ENCODE measurements around the gene RPTOR. TPM values are rescaled to one million over a fixed set of nuclear protein-coding genes. Genes with fewer than 3 reads are reported as not detected.

RPTOR gene
- total and polyA plus RNA-seq, 2 donors (not counting 1 experiment from before 2014, with no cell fraction given) = 6.7 to 22.8 TPM

- Histone ChIP-seq H3K4me1 (ENCODE audit: control insufficient read depth, extremely low read depth, insufficient read depth, low read length) (no peaks in the 10 kb centered on the region), H3K27me3 (ENCODE audit: control insufficient read depth, insufficient read depth, low read length) (no peaks in the 10 kb centered on the region), H2AFZ (ENCODE audit: low read length) (no peak overlapping the region), H3K4me2 (ENCODE audit: extremely low read depth, insufficient read depth, low read length) (no peak overlapping the region), H3K27ac (ENCODE audit: insufficient read depth, low read length) (no peak overlapping the region), H3K9me3 (ENCODE audit: control insufficient read depth, insufficient read depth, low read depth, low read length) (no peaks in the 10 kb centered on the region), H4K20me1 (ENCODE audit: control insufficient read depth, extremely low read depth, insufficient read depth, low read length) (no peaks in the 10 kb centered on the region), H3K9ac (ENCODE audit: insufficient read depth, low read length) (no peak overlapping the region), H3K79me2 (ENCODE audit: control insufficient read depth, insufficient read depth, low read length) (no peaks in the 10 kb centered on the region), H3K4me3 (replicated peaks in 1 of 4; ENCODE audit: control extremely low read depth in 1 of 4, insufficient read depth in 1 of 4, low read depth in 3 of 4, low read length in 4 of 4) (no peak overlapping the region), H3K36me3 (ENCODE audit: control insufficient read depth, insufficient read depth, low read length) (peaks cover 12% of the 10 kb centered on the region)
- no peak for TF ChIP-seq EZH2 (IDR thresholded peaks at IDR 0.05; ENCODE audit: low read length, missing control alignments)
- TF ChIP-seq CTCF (conservative IDR thresholded peaks at IDR 0.05 in 1 of 2, IDR thresholded peaks at IDR 0.05 in 1 of 2; ENCODE audit: low read depth in 1 of 2, low read length in 2 of 2) = no peak
- no peak for DNase-seq (ENCODE audit: low read depth in 2 of 2)
Observed at GRCh38 chr17:80882926-80883685, 338.5 kb downstream of the RPTOR start.

- Histone ChIP-seq H3K79me2 (ENCODE audit: control insufficient read depth, insufficient read depth, low read length) (no peaks in the 10 kb centered on the region), H4K20me1 (ENCODE audit: control insufficient read depth, extremely low read depth, insufficient read depth, low read length) (no peaks in the 10 kb centered on the region), H3K27me3 (ENCODE audit: control insufficient read depth, insufficient read depth, low read length) (no peaks in the 10 kb centered on the region), H3K36me3 (ENCODE audit: control insufficient read depth, insufficient read depth, low read length) (peaks cover 12% of the 10 kb centered on the region), H3K4me2 (ENCODE audit: extremely low read depth, insufficient read depth, low read length) (no peak overlapping the region), H2AFZ (ENCODE audit: low read length) (no peak overlapping the region), H3K9me3 (ENCODE audit: control insufficient read depth, insufficient read depth, low read depth, low read length) (no peaks in the 10 kb centered on the region), H3K9ac (ENCODE audit: insufficient read depth, low read length) (no peak overlapping the region), H3K4me3 (replicated peaks in 1 of 4; ENCODE audit: control extremely low read depth in 1 of 4, insufficient read depth in 1 of 4, low read depth in 3 of 4, low read length in 4 of 4) (no peak overlapping the region), H3K27ac (ENCODE audit: insufficient read depth, low read length) (no peak overlapping the region), H3K4me1 (ENCODE audit: control insufficient read depth, extremely low read depth, insufficient read depth, low read length) (no peaks in the 10 kb centered on the region)
- DNase-seq (ENCODE audit: low read depth in 2 of 2) = no peak
- TF ChIP-seq EZH2 (IDR thresholded peaks at IDR 0.05; ENCODE audit: low read length, missing control alignments) = no peak
- TF ChIP-seq CTCF (conservative IDR thresholded peaks at IDR 0.05 in 1 of 2, IDR thresholded peaks at IDR 0.05 in 1 of 2; ENCODE audit: low read depth in 1 of 2, low read length in 2 of 2) = no peak
Observed at GRCh38 chr17:80883831-80884735, 339.4 kb downstream of the RPTOR start.

- Histone ChIP-seq H3K4me1 (ENCODE audit: control insufficient read depth, extremely low read depth, insufficient read depth, low read length) (no peaks in the 10 kb centered on the region), H3K4me2 (ENCODE audit: extremely low read depth, insufficient read depth, low read length) (no peak overlapping the region), H3K4me3 (replicated peaks in 1 of 4; ENCODE audit: control extremely low read depth in 1 of 4, insufficient read depth in 1 of 4, low read depth in 3 of 4, low read length in 4 of 4) (no peak overlapping the region), H3K79me2 (ENCODE audit: control insufficient read depth, insufficient read depth, low read length) (no peaks in the 10 kb centered on the region), H3K36me3 (ENCODE audit: control insufficient read depth, insufficient read depth, low read length) (peaks cover 12% of the 10 kb centered on the region), H4K20me1 (ENCODE audit: control insufficient read depth, extremely low read depth, insufficient read depth, low read length) (no peaks in the 10 kb centered on the region), H3K27ac (ENCODE audit: insufficient read depth, low read length) (no peak overlapping the region), H3K27me3 (ENCODE audit: control insufficient read depth, insufficient read depth, low read length) (no peaks in the 10 kb centered on the region), H2AFZ (ENCODE audit: low read length) (no peak overlapping the region), H3K9me3 (ENCODE audit: control insufficient read depth, insufficient read depth, low read depth, low read length) (no peaks in the 10 kb centered on the region), H3K9ac (ENCODE audit: insufficient read depth, low read length) (no peak overlapping the region)
- no peak for TF ChIP-seq CTCF (conservative IDR thresholded peaks at IDR 0.05 in 1 of 2, IDR thresholded peaks at IDR 0.05 in 1 of 2; ENCODE audit: low read depth in 1 of 2, low read length in 2 of 2)
- TF ChIP-seq EZH2 (IDR thresholded peaks at IDR 0.05; ENCODE audit: low read length, missing control alignments) = no peak
- no peak for DNase-seq (ENCODE audit: low read depth in 2 of 2)
Observed at GRCh38 chr17:80884811-80885210, 340.2 kb downstream of the RPTOR start.
